PC-3 (cell line): ENCODE results near the gene SLC39A11. TPM values are rescaled to one million over a fixed set of nuclear protein-coding genes. Genes with fewer than 3 reads are reported as not detected.

ENCODE experiments used
- ATAC-seq: fragments of 200-7000 bp; cut with Tn5 transposase; 2 replicates; pipeline ENCODE4 v1.9.1; 2020; ENCODE audit warnings: mild to moderate bottlenecking, moderate library complexity
- BruUV-seq: library from RNA; stranded (reverse); fragments of 400-500 nt; replicated peaks from 2 replicates; lab custom pipeline; 2021; lab: Mats Ljungman, UMichigan
- CTCF ChIA-PET: fragments of 300-600 bp; sonication (Branson Sonifier 250); formaldehyde crosslinking; loops from one replicate; lab custom pipeline; 2022; ENCODE audit warnings: antibody characterized with exemption; lab: Charles Lee
- POLR2A ChIA-PET: fragments of 300-600 bp; sonication (Branson Sonifier 250); formaldehyde crosslinking; loops from one replicate; lab custom pipeline; 2022; ENCODE audit warnings: antibody characterized with exemption; ENCODE audit not compliant: unreplicated experiment; lab: Charles Lee
- DNase-seq: peaks from one replicate; pipeline ENCODE4 v3.0.0-alpha.2; 2015
- H2AFZ ChIP-seq: fragments of 300-600 bp; sonication (generic); 2 replicates; pipeline ENCODE4 v1.6.0; 2016; ENCODE audit warnings: antibody characterized with exemption, low read length
- H3F3A ChIP-seq: fragments of 300-600 bp; sonication (generic); one replicate; pipeline ENCODE4 v1.6.0; 2017; ENCODE audit warnings: antibody characterized with exemption, low read length, control low read depth, mild to moderate bottlenecking; ENCODE audit not compliant: unreplicated experiment
- H3K27ac ChIP-seq: fragments of 300-600 bp; sonication (generic); 2 replicates; pipeline ENCODE4 v1.5.1; 2016; ENCODE audit warnings: mild to moderate bottlenecking, low read length
- H3K27me3 ChIP-seq: fragments of 300-600 bp; sonication (generic); 2 replicates; pipeline ENCODE4 v1.6.1; 2016; ENCODE audit warnings: low read length, mixed read lengths
- H3K36me3 ChIP-seq: fragments of 300-600 bp; sonication (generic); 2 replicates; pipeline ENCODE4 v1.6.1; 2016; ENCODE audit warnings: low read depth, mixed run types, low read length, mixed read lengths
- H3K4me1 ChIP-seq: fragments of 300-600 bp; sonication (generic); 2 replicates; pipeline ENCODE4 v1.5.1; 2016; ENCODE audit warnings: low read length; ENCODE audit not compliant: insufficient read depth
- H3K4me2 ChIP-seq: fragments of 300-600 bp; sonication (generic); 2 replicates; pipeline ENCODE4 v1.6.0; 2016; ENCODE audit warnings: low read length
- H3K4me3 ChIP-seq: fragments of 300-600 bp; sonication (generic); 2 replicates; pipeline ENCODE4 v1.5.1; 2016; ENCODE audit warnings: mild to moderate bottlenecking, low read length, mixed read lengths
- H3K79me2 ChIP-seq: fragments of 300-600 bp; sonication (generic); 2 replicates; pipeline ENCODE4 v1.6.1; 2017; ENCODE audit warnings: low read length, mixed read lengths
- H3K9ac ChIP-seq: fragments of 300-600 bp; sonication (generic); 2 replicates; pipeline ENCODE4 v1.6.0; 2016; ENCODE audit warnings: mild to moderate bottlenecking, low read length
- H3K9me2 ChIP-seq: fragments of 300-600 bp; sonication (generic); replicated peaks from 2 replicates; pipeline ENCODE4 v1.6.1; 2016; ENCODE audit warnings: mixed run types, low read length, mixed read lengths
- H3K9me3 ChIP-seq: fragments of 300-600 bp; sonication (generic); 2 replicates; pipeline ENCODE4 v1.6.1; 2016; ENCODE audit warnings: low read length, mixed read lengths
- H4K20me1 ChIP-seq: fragments of 300-600 bp; sonication (generic); 2 replicates; pipeline ENCODE4 v1.6.1; 2016; ENCODE audit warnings: low read length, mixed read lengths
- CTCF ChIP-seq: fragments of 300-600 bp; sonication (generic); conservative IDR thresholded peaks from 2 replicates; pipeline ENCODE4 v1.5.1; 2017; ENCODE audit warnings: antibody characterized with exemption, low read depth, mild to moderate bottlenecking, low read length
- EZH2 ChIP-seq: fragments of 300-600 bp; sonication (generic); IDR thresholded peaks from one replicate; pipeline ENCODE4 v1.6.1; 2017; ENCODE audit warnings: antibody characterized with exemption, mild to moderate bottlenecking, low read length; ENCODE audit not compliant: unreplicated experiment
- EZH2phosphoT487 ChIP-seq: fragments of 300-600 bp; sonication (generic); IDR thresholded peaks from 2 replicates; pipeline ENCODE4 v1.6.1; 2018; ENCODE audit warnings: mild to moderate bottlenecking, antibody characterized with exemption, low read length, borderline replicate concordance
- intact Hi-C: fragments of 100-400 bp; cut with micrococcal nuclease; formaldehyde crosslinking; loops from 2 replicates; pipeline ENCODE4 v1.9.0; 2023
- total RNA-seq: library from RNA; depleted of rRNA; stranded (reverse); fragments of >200 nt; gene quantifications from 2 replicates; pipeline ENCODE4 v1.2.3, GENCODE V29; 2014

SLC39A11 gene
- total RNA-seq, 1 experiment from 2014 or later: 37.7 TPM

DNA sequence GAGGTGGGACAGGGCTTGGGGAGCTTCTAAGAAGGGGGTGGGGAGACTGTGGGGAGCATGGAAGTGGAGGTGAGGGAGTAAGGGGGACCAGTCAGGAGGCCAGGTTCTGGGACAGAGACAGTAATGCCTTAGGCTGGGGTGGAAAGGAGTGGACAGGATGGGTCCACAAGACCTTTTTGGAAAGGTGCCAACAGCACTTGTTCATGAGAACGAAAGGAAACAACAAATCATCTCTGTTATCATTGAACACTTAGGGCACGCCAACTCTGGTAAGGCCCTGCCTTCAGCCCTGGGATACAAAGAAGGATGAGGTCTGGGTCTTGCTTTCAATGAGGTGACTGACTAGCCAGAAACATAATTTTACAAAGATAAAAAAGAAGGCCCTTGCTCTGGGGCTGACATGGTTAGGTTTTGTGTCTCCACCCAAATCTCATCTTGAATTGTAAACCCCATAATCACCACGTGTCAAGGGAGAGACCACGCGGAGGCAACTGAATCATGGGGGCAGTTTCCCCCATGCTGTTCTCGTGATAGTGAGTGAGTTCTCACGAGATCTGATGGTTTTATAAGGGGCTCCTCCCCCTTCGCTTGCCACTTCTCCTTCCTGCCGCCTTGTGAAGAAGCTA is 113.8 kb downstream of the SLC39A11 start:
- peak overlapping the region; percentile 57; the same call in 1 of the 2 replicates for H3K4me2 ChIP-seq
- BruUV-seq: no TSS peak
- H3K9ac ChIP-seq: peak overlapping the region; percentile 67
- ATAC-seq (no peak), DNase-seq (no peak)
- H3F3A ChIP-seq: peaks cover 10% of the 10 kb centered on the region
- no peaks in the 10 kb centered on the region for H3K79me2 ChIP-seq
- H3K4me3 ChIP-seq: no peak overlapping the region
- no peaks in the 10 kb centered on the region for H3K9me2 ChIP-seq
- ChIA-PET CTCF (no interaction called here), POLR2A (no interaction called here)
- H3K27me3 ChIP-seq: no peaks in the 10 kb centered on the region
- no peak for TF ChIP-seq EZH2
- TF ChIP-seq EZH2phosphoT487: no peak
- TF ChIP-seq CTCF: no peak
- intact Hi-C loops: loop anchor here (5.0 kb wide), 1 partner anchor 421 kb away; no protein-coding TSS in a partner anchor
- peaks cover 46% of the 10 kb centered on the region for H3K4me1 ChIP-seq
- H4K20me1 ChIP-seq: no peaks in the 10 kb centered on the region
- no peaks in the 10 kb centered on the region for H3K36me3 ChIP-seq
- H2AFZ ChIP-seq: no peak overlapping the region
- H3K9me3 ChIP-seq: no peaks in the 10 kb centered on the region
- peak overlapping the region; percentile 90 for H3K27ac ChIP-seq

GRCh38 chr17:72977771-72978417 is 114.6 kb downstream of the SLC39A11 start:
- Histone ChIP-seq H3K9ac (peak overlapping the region; percentile 67), H3K4me2 (peak overlapping the region; percentile 57), H3K4me1 (peaks cover 50% of the 10 kb centered on the region), H3K4me3 (peak overlapping the region; percentile 10; the same call in 1 of the 2 replicates), H3K9me3 (no peaks in the 10 kb centered on the region), H4K20me1 (no peaks in the 10 kb centered on the region), H3F3A (peaks cover 10% of the 10 kb centered on the region), H3K9me2 (no peaks in the 10 kb centered on the region), H3K36me3 (no peaks in the 10 kb centered on the region), H3K27me3 (no peaks in the 10 kb centered on the region), H3K79me2 (no peaks in the 10 kb centered on the region), H2AFZ (peak overlapping the region; percentile 59), H3K27ac (peak overlapping the region; percentile 90)
- BruUV-seq: TSS peak; percentile 57
- DNase-seq (peak; percentile 90), ATAC-seq (peak; percentile 32)
- ChIA-PET CTCF (interaction anchor here (1.4 kb wide), 1 partner anchor 8 kb away, joined by 4 read pairs; no protein-coding TSS in a partner anchor), POLR2A (no interaction called here)
- intact Hi-C loops: loop anchor here (5.0 kb wide), 1 partner anchor 421 kb away; no protein-coding TSS in a partner anchor
- TF ChIP-seq EZH2phosphoT487 (no peak), CTCF (no peak), EZH2 (no peak)
